Endodermal cell (in vitro differentiated cells): Measurements from ENCODE around the gene ACKR2. TPM values are rescaled to one million over a fixed set of nuclear protein-coding genes. Genes with fewer than 3 reads are reported as not detected.

Experiments
- DNase-seq: peaks from one replicate; pipeline ENCODE4 v3.0.0-alpha.2; 2017
- H3K27ac ChIP-seq: 2 replicates; pipeline ENCODE4 v1.5.1; 2013; ENCODE audit warnings: mild to moderate bottlenecking, low read depth, low read length, moderate library complexity
- H3K27me3 ChIP-seq: 2 replicates; pipeline ENCODE4 v1.6.1; 2013; ENCODE audit warnings: mild to moderate bottlenecking, low read length, moderate library complexity; ENCODE audit not compliant: insufficient read depth, control insufficient read depth, poor library complexity, severe bottlenecking
- H3K36me3 ChIP-seq: 2 replicates; pipeline ENCODE4 v1.7.0; 2013; ENCODE audit warnings: mild to moderate bottlenecking, low read length, moderate library complexity; ENCODE audit not compliant: control insufficient read depth, insufficient read depth
- H3K4me1 ChIP-seq: one replicate; pipeline ENCODE4 v1.7.0; 2013; ENCODE audit warnings: low read length; ENCODE audit not compliant: control insufficient read depth, insufficient read depth
- H3K4me3 ChIP-seq: 2 replicates; pipeline ENCODE4 v1.5.1; 2013; ENCODE audit warnings: mild to moderate bottlenecking, low read length, moderate library complexity
- H3K9ac ChIP-seq: 2 replicates; pipeline ENCODE4 v1.6.1; 2013; ENCODE audit warnings: mild to moderate bottlenecking, low read length, moderate library complexity; ENCODE audit not compliant: poor library complexity, severe bottlenecking; ENCODE audit errors: extremely low read depth
- H3K9me3 ChIP-seq: 2 replicates; pipeline ENCODE4 v1.6.1; 2013; ENCODE audit warnings: mild to moderate bottlenecking, low read length, moderate library complexity; ENCODE audit not compliant: control insufficient read depth
- H3K27ac Mint-ChIP-seq: 2 replicates; pipeline ENCODE4 v1.8.0; 2020; ENCODE audit warnings: mixed read lengths
- H3K27me3 Mint-ChIP-seq: 2 replicates; pipeline ENCODE4 v1.8.0; 2021; ENCODE audit warnings: mild to moderate bottlenecking, mixed read lengths; ENCODE audit not compliant: insufficient read depth
- H3K36me3 Mint-ChIP-seq: 2 replicates; pipeline ENCODE4 v1.8.0; 2020; ENCODE audit warnings: low read depth, mixed read lengths
- H3K4me1 Mint-ChIP-seq: 2 replicates; pipeline ENCODE4 v1.8.0; 2020; ENCODE audit warnings: mixed read lengths
- H3K4me3 Mint-ChIP-seq: 2 replicates; pipeline ENCODE4 v1.8.0; 2020; ENCODE audit warnings: mild to moderate bottlenecking, moderate library complexity, mixed read lengths
- H3K9me3 Mint-ChIP-seq: 2 replicates; pipeline ENCODE4 v1.8.0; 2020; ENCODE audit warnings: mild to moderate bottlenecking, mixed read lengths
- CTCF ChIP-seq: fragments of 200-600 bp; sonication (generic); conservative IDR thresholded peaks from 2 replicates; pipeline ENCODE4 v1.5.0; 2021; ENCODE audit warnings: antibody characterized with exemption, mild to moderate bottlenecking
- WGBS, 2 experiments: methylation state at CpG; one replicate each; pipeline versions ENCODE4 v1.1.5 to v1.1.7; 2013; ENCODE audit warnings: missing lambda C conversion rate in 2 of 2, mixed read lengths in 1 of 2; ENCODE audit not compliant: insufficient coverage in 1 of 2, insufficient read length in 1 of 2; 5-methylcytosine and 5-hydroxymethylcytosine counted together
- total RNA-seq, 2 donors: library from RNA; stranded (reverse); fragmentation: NEBNext Ultra II Directional in 1 of 2; extraction: Animal tissue kit (Norgen Biotek cat#: 25700) in 1 of 2; gene quantifications; 2 replicates in 1 of 2; 3 replicates in 1 of 2; pipeline ENCODE4 v1.2.1, GENCODE V29; 2021

ACKR2 gene
- total RNA-seq, 2 donors from 2014 or later, result 1.1 TPM

DNA sequence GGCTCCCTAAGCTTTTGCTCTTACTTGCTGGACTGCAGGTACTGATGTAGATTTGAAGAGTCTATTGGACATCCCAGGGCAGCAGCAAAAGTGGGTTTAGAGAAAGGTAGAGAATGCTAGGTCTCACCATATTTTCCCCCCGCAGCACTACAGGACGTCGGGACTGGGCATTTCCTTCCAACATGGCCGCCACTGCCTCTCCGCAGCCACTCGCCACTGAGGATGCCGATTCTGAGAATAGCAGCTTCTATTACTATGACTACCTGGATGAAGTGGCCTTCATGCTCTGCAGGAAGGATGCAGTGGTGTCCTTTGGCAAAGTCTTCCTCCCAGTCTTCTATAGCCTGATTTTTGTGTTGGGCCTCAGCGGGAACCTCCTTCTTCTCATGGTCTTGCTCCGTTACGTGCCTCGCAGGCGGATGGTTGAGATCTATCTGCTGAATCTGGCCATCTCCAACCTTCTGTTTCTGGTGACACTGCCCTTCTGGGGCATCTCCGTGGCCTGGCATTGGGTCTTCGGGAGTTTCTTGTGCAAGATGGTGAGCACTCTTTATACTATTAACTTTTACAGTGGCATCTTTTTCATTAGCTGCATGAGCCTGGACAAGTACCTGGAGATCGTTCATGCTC, 55.2 kb downstream of the ACKR2 start:
- Mint-ChIP-seq H3K4me3 (no peak overlapping the region), H3K27me3 (peaks cover 25% of the 10 kb centered on the region), H3K9me3 (peaks cover 3% of the 10 kb centered on the region), H3K27ac (no peak overlapping the region), H3K4me1 (no peaks in the 10 kb centered on the region), H3K36me3 (no peaks in the 10 kb centered on the region)
- no peaks in the 10 kb centered on the region for H3K9me3 ChIP-seq
- DNase-seq, result peak; percentile 10
- no peak overlapping the region for H3K4me3 ChIP-seq
- WGBS, 2 experiments, result 94 to 100% methylated on average over 12 to 15 of the region's 15 CpGs
- no peak overlapping the region for H3K9ac ChIP-seq
- H3K36me3 ChIP-seq, result no peaks in the 10 kb centered on the region
- H3K27ac ChIP-seq, result no peak overlapping the region
- no peak for TF ChIP-seq CTCF
- H3K27me3 ChIP-seq, result no peaks in the 10 kb centered on the region
- no peaks in the 10 kb centered on the region for H3K4me1 ChIP-seq

DNA sequence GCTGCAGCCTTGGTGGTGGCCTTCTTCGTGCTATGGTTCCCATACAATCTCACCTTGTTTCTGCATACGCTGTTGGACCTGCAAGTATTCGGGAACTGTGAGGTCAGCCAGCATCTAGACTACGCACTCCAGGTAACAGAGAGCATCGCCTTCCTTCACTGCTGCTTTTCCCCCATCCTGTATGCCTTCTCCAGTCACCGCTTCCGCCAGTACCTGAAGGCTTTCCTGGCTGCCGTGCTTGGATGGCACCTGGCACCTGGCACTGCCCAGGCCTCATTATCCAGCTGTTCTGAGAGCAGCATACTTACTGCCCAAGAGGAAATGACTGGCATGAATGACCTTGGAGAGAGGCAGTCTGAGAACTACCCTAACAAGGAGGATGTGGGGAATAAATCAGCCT, 56.0 kb downstream of the ACKR2 start:
- WGBS, 2 experiments, result 93 to 100% methylated on average over 8 of the region's 8 CpGs
- Histone ChIP-seq H3K27ac (no peak overlapping the region), H3K27me3 (no peaks in the 10 kb centered on the region), H3K4me3 (no peak overlapping the region), H3K9ac (no peak overlapping the region), H3K4me1 (no peaks in the 10 kb centered on the region), H3K9me3 (no peaks in the 10 kb centered on the region), H3K36me3 (no peaks in the 10 kb centered on the region)
- no peak overlapping the region for H3K27ac Mint-ChIP-seq
- H3K4me1 Mint-ChIP-seq, result no peaks in the 10 kb centered on the region
- peak; percentile 6 for DNase-seq
- peaks cover 27% of the 10 kb centered on the region for H3K27me3 Mint-ChIP-seq
- H3K4me3 Mint-ChIP-seq, result no peak overlapping the region
- H3K36me3 Mint-ChIP-seq, result no peaks in the 10 kb centered on the region
- peaks cover 3% of the 10 kb centered on the region for H3K9me3 Mint-ChIP-seq
- TF ChIP-seq CTCF, result no peak

GRCh38 chr3:42867138-42867537, 57.9 kb downstream of the ACKR2 start:
- H3K9ac ChIP-seq, result no peak overlapping the region
- H3K4me1 ChIP-seq, result no peaks in the 10 kb centered on the region
- no peaks in the 10 kb centered on the region for H3K36me3 Mint-ChIP-seq
- no peaks in the 10 kb centered on the region for H3K9me3 ChIP-seq
- H3K9me3 Mint-ChIP-seq, result peaks cover under 1% of the 10 kb centered on the region
- H3K4me3 Mint-ChIP-seq, result no peak overlapping the region
- no peaks in the 10 kb centered on the region for H3K4me1 Mint-ChIP-seq
- H3K27me3 ChIP-seq, result no peaks in the 10 kb centered on the region
- no peak for TF ChIP-seq CTCF
- H3K36me3 ChIP-seq, result no peaks in the 10 kb centered on the region
- WGBS, 2 experiments, result 88 to 95% methylated on average over 7 of the region's 7 CpGs
- H3K27me3 Mint-ChIP-seq, result peaks cover 18% of the 10 kb centered on the region
- no peak overlapping the region for H3K27ac ChIP-seq
- no peak for DNase-seq
- no peak overlapping the region for H3K27ac Mint-ChIP-seq
- H3K4me3 ChIP-seq, result no peak overlapping the region
